NCI-H1694 (cell line): ENCODE measurements around the gene BARX1.
"Not testable (repeated sequence)": the region's sequence is repeated elsewhere in the genome, so short reads cannot be mapped to it uniquely, and the experiment has no call there.

ENCODE experiments used
- DNase-seq: peaks from one replicate; lab custom pipeline; 2025; lab: John Stamatoyannopoulos, UW

The BARX1 gene

DNA sequence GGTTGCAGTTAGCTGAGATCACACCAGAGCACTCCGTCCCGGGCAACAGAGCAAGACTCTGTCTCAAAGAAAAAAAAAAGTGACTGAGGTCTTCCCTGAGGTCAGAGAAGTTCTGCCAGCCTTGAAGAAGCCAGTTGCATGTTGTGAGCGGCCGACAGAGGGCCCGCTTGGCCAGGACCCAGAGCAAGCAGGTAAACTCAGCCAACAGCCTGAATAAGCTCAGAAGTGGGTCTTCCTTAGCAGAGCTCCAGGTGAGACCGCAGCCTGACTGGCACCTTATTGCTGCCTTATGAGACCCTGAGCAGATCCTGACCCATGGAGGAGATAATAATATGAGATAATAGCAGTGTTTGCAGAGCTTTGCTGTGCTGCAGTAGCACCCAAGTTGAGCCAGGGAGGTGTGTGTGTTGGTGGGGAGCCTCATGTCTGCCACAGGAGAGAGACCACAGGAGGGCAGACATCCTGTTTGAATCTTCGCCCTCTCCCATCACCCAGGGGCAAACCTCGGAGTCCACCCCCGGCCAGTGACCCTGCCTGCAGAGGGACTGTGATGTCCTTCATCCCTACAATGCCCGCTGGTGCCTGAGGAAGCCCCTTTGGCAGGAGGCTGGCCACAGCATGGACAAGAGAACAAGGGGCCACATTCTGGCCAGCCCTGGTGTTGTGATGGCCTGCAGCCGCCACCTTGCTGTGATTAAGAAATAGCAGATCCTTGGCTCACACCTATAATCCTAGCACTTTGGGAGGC lies 10.8 kb upstream of the BARX1 start:
- no peak for DNase-seq

DNA sequence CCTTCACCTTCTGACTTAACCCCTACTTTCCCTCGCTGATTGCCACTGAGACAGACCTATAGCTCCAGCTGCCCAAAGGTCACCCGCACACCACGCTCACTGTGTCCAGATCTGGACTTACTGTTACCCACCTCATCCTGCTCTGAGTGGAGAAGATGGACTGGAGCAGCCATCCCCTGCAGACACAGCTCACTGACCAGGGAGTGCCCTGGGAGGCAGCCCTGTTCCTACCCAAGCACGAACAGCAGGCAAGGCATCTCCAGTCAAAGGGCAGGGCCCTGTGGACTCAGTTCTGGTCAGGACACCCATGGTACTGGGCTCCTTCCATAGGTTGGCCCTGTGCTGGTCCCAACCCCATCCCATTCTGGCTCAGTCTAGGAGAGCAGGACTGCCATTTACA lies 9.5 kb upstream of the BARX1 start:
- DNase-seq, result no peak

DNA sequence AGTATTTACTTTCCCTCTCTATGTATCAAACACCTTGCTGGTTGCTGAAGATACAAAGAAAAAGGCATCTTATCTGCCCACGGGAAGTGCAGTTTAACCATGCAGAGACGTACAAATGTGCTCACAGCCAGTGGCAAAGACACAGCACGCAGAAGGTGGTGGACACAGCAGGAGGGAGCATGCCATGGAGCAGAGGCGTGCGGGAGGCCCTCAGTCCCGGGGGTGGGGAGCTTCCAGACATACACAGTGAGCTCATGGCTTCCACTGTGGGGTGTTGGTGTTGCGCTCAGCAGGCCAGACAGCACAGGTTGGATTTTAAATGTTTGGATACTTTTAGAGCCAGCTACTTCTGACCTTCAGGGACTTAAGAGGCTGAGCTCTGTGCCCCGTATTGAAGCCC lies 8.8 kb upstream of the BARX1 start:
- DNase-seq, result no peak

DNA sequence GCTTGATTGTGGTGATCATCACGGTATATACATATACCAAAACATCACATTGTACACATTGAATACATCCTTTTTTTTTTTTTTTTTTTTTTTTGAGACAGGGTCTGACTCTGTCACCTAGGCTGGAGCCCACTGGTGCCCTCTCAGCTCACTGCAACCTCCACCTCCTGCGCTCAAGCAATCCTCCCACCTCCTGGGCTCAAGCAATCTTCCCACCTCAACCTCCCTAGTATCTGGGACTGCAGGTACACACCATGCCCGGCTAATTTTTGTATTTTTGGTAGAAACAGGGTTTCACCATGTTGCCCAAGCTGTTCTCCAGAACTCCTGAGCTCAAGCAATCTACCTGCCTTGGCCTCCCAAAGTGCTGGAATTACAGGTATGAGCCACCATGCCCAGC lies 8.3 kb upstream of the BARX1 start:
- DNase-seq, result not testable (repeated sequence)

DNA sequence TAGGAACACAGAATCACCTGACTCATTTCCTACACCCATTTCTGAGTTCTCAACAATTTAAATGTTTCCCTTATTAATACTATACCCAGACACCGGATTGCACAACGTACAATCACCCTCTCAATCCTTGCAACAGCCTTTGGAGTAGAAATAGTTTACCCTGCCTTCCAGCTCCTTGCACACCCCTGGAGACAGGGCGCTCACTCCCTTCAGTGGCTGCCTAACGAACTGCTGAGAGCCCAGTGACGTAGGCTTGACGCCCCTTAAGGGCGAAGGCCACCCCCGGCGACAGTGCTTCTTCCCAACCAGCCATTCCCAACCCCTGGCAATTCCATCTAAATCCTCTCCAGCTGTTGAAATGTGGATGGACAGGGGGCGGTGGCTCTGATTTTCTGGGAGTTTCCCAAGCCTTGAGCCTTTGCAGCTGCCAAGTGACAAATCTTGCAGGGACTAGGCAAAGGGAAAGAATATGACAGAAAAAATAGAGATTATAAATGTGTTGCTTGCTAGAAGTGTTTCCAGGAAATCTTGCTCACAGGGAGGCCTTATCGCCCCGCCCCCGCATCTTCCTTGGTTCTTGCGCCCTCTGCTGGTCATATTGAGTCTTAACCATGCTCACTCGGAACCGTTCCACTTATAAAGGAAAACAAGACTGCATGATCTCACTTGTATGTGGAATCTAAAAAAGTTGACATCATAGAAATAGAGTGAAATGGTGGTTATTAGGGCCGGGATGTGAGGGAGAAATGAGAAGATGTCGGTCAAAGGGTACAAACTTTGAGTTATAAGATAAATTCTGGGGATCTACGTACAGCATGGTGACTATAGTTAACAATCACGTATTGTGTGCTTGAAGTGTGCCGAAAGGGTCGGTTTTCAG lies 7.6 kb upstream of the BARX1 start:
- peak; percentile 44 for DNase-seq

GRCh38 chr9:93962017-93962416 lies 6.9 kb upstream of the BARX1 start:
- DNase-seq, result no peak

DNA sequence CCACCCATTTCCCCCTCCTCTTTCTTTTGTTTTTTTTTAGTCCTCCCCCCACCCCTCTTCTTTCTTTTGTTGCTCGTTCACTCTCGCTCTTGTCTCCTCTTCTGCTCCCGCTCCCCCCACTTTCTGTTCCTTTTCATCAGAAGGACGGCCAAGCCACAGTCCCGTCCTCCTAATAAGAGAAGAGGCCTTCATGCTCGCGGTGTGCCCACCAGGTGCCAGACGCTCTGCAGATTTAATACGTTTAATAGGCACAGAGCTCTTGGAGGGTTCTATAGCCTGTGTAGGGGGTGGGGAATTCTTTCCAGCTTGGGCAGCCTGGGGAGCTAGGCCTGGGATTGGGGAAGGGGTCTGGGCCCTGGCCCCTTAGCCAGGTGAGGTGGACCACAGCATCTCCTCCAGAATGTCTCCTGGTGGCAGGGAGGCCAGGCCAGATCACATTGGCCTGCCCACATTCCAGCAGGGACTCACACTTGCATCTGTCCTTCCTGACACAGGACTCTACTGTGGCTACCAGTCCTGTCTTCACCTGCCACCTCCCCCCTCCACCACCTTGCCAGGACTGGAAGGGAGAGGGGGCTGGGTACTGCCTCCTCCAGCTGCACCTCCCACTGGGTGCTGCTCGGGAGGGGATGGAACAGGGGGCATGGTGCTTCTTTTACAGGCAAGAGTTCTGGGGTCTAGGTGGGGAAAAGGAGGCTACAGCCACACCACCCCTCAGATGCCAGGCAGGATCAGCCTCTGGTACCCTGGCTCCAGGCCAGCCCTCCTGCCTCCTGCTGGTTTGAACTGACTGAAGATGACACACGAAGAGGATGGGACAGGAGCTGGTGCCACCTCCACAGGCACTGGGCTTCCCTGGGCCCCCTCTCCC lies 6.1 kb upstream of the BARX1 start:
- DNase-seq, result no peak

GRCh38 chr9:93960221-93960970 lies 5.2 kb upstream of the BARX1 start:
- no peak for DNase-seq

- no peak for DNase-seq
Measured at GRCh38 chr9:93959739-93960154, 4.6 kb upstream of the BARX1 start.

- no peak for DNase-seq
Measured at GRCh38 chr9:93958819-93959682, 3.9 kb upstream of the BARX1 start.

DNA sequence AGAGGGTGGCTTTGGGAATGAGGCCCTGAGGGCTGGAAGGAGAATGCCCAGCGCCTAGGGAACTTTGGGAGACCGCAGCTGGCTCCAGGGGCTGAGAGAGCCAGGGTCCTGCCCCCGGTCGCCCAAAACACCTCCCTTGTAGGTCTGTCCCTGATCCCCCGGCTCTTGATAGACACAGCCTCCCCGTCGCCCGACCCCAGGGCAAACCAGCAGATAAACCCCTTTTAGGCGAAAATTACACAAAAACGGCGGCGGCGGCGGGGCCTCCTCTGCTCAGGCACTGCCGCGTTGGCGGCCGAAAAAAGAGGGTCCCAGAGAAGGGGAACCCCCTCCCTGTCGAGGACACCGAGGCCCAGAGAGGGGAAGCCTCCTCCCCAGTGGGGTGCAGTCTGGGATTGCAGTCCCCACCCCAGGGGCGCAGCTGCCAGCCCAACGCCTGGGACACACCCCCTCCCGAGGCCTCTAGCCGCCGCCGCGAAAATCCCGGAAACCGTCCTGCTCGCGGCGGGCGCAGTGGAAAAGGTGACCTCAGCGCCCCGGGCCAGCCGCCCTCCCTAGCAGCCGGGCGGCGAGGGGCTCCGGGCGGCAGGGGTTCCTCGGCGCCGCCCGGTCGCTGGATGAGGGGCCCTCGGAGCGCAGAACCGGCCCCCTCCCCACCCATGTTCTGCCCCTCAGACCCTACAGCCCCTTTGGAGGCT lies 3.1 kb upstream of the BARX1 start:
- DNase-seq, result no peak

DNA sequence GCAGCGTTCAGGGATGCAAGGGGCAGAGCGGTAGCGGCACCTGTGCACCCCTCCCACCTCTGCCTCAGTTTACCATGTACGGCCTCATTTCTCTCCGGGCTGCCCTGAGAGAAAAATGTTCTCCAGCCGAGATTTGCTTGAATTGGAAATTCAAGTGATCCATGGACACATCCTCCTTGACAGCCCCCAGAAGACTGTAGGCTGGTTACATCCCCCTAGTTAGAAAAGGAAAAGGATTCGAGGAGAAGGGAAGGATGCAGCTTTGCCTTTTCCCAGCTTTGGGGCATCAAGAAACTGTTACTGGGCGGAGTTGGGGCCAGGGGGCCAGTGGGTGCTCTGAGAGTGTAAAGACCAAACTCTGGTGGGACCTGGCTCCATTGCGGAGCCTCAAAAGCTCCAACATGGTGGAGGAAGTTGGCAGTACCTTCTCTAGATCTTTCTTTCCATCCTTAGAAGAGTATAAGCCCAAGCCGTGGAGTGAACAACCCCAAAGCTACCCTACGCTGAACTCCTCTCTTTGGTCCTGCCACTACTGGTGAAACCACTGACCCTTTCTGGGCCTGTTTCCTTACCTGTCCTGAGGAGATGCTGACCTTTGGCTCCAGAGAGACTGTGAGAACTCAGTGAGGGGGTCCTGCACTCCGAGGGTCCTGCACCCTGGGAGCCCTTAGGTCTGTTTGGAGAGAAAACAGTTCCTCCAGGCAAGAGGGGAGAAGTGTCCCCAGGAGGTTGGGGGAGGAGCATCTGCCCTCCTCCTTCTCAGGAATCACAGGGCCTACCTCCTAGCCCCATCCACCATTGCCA lies 1.0 kb upstream of the BARX1 start:
- no peak for DNase-seq

- no peak for DNase-seq
Measured at GRCh38 chr9:93954434-93955061, 607 bp downstream of the BARX1 start.

DNA sequence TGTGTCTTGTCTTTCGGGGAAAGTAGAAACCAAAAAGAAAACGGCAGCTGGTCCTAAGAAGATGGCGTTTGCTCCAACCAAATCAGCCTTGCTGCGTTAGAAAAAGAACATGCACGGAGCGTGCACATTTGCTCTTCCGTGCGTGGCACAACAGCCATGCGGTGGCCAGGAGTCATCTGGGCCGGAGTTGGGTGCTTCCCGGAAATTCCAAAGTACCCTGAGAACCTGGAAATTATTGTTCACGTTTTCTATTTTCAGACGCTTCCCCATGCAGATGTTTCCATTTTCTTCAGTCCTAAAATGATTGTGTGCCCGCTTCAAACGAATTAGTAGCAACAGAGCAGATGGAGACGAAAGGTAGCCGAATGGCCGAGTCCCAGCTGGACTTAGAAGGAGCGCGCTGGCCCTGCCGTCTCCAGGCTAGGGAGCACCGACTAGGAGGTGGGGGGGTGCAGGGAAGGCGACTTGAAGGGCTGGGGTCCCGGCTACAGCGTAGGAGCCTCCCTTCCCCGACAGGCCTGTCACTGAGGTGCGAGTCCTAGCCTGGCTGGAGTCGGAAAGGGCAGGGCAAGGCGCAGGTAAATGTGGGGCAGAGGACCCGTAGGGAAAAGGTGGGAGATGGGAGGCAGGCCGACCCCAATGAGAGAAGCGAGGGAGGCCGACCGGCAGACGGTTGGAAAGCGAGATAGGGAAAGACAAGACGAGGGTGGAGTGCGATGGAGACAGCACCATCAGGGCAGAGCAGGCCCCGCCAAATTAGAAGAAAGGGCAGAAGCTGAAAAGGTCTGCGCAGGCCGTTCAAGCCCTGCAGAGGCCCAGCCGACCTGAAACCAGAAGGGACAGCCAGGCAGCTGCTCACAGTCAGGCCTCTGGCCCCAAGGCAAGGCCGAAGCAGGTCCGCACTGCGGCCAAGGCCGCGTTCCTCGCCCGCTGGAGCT lies 1.4 kb downstream of the BARX1 start:
- no peak for DNase-seq

DNA sequence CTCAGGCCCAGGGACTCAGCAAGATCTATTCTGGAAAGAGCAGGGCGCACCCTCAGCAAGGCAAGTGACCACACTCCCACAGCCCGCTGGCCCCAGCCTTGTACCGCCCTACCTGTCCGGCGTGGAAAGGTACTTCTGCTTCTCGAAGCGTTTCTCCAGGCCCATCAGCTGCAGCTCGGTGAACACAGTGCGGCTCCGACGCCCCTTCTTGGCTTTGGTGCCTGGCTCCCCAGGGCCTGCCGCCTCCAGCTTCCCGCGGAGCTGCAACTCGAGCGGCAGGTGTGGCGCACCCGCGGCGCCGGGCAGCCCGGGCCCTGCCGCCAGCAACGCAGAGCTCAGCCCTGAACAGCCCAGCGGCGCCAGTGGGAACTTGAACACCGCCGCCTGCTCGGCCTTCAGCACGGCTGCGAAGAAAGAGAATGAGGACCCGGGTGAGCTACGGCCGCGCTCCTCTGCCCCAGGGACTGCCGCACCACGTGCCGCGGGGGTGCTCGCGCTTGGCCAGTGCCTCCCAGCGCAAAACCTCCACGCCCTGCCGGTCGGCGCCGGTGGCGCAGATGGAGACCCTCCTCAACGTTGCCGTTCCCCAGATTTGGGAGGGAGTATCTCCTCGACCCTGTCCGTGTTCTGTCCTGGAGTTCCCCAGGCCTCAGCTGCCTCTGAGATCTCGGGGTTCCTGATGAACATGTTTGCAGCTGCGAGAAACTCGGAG lies 2.2 kb downstream of the BARX1 start:
- DNase-seq, result no peak

DNA sequence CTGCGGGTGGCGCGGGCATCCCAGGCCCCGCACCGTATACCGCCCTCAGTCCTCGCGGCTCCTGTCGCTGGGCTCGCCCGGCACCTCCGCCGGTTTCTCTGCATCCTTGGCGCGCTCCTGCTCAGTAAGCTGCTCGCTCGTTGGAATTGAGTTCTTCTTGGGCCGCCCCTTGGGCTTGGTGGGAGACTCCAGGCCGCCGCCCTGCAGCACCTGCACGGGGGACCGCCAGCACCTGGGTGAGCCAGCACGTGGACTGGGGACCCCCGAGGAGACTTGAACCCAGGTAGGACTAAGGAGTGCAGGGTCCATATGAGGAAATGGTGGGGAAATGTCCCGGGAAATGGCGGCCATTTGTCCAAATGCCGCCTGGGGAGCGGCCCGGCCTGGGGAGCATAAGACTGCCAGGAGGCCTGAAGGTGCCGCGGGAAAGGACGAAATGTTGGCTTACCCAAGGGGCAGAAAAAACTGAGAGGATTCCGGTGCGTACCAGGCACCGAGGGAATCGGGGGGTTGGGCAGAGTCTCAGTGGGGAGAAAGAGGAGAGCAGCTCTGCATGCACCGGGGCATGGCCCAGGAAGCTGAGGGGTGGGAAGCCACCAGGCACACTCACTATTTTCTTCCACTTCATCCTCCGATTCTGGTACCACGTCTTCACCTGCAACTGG lies 2.9 kb downstream of the BARX1 start:
- DNase-seq, result no peak
